ENCODE measurements around the gene PPIL1.

DNA sequence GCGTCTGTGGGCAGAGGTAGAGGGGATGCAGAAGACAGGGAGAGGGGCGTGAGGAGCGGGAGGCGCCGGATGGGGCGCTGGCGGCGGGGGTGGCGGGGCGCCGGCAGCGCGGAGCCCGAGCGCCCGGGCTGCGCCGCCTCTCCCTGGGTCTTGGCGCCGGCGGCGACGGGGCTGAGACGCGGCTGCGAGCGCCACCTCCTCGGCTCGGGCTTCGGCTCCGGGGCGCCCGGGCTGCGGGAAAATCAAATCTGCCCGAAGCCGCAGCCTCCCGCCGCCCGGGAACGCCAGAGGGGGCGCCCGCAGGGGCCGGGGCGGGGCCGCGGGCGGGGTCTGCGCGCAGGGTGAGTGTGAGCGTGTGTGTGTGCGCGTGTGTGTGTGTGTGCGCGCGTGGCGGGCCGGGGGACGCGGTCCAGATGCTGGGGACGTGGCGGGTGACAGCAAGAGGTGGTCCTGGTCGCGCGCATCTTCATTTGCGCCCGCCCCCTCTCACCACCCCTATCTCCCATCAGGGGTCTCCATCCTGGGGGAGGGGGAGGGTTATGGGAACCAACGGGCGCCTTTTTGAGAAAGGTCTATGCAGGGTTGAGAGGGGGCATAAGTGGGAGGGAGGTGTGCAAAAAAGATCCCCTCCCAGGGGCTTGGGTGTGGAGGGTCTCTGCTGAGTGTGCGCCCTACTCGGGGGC, 34.7 kb downstream of the PPIL1 start:
- TF ChIP-seq GATA2 (IDR thresholded peaks at IDR 0.05; ENCODE audit: low read depth, low read length) (no peak), GATA3 (IDR thresholded peaks at IDR 0.05; ENCODE audit: low read depth, low read length) (no peak)
